ENCODE data around the gene ORC5.
"Not testable (repeated sequence)": the region's sequence is repeated elsewhere in the genome, so short reads cannot be mapped to it uniquely, and the experiment has no call there.

GRCh38 chr7:104177565-104178083 lies 30.2 kb downstream of the ORC5 start:
- TF ChIP-seq ELK1 (IDR thresholded peaks at IDR 0.05; ENCODE audit: low read depth, low read length); E2F8 (IDR thresholded peaks at IDR 0.05; ENCODE audit: low read depth, partially characterized antibody); RAD51 (IDR thresholded peaks at IDR 0.05): not testable (repeated sequence)
